Uterus (tissue), 2 donors: ENCODE data around the gene CNNM3.

Source experiments
- CTCF ChIP-seq, 4 experiments: fragments of 200-600 bp in 2 of 4; fragments of 450-650 bp in 2 of 4; sonication (generic) in 2 of 4; IDR thresholded peaks; one replicate each; pipeline ENCODE4 v1.5.1; 2016 to 2019; ENCODE audit warnings: antibody characterized with exemption in 4 of 4, mild to moderate bottlenecking in 2 of 4, moderate library complexity in 1 of 4
- POLR2A ChIP-seq, 2 donors: fragments of 450-650 bp; IDR thresholded peaks; one replicate each; pipeline ENCODE4 v1.6.1; 2016; ENCODE audit warnings: antibody characterized with exemption in 2 of 2, mild to moderate bottlenecking in 1 of 2, moderate library complexity in 1 of 2

DNA sequence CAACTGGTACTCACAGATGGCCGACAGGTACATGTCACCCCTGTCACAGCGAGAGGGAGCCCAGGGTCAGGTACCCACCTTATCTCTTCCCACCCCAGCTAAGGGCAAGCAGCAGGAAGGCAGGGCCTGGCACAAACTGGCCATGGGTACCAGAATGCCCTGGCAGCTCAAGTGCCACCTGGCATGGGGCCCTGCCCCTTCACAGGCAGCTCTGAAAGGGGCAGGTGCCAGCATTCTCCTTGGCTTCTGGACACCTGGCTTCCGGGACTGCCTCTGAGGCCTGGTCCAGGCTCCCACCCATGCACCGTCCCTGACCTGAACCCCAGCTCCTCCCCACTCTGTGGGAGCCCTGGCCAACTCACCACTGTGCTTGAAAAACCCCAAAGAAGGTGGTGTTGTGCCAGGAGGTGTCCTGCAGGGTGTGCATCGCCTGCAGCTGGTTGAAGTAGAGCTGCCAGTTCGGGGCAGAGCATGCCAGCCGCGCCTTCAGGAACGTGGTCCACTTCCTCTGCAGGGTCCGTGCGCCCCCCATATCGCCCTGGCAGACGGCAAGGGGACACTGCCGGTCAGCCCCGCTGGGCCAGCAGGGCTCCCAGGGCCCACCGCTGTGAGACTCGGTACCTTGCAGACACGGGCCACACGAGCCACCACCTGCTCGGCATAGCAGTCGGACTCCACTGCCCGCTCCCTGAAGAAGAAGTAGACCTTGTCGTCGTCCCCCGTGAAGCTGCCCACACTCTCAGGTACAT is 48.4 kb downstream of the CNNM3 start:
- no peak for TF ChIP-seq CTCF (IDR thresholded peaks at IDR 0.05)
- no peak for TF ChIP-seq POLR2A (IDR thresholded peaks at IDR 0.05)
